Liver (tissue), 3 donors: ENCODE measurements around the gene NPIPB2.

Experiments
- GABPA ChIP-seq, 2 donors: IDR thresholded peaks in 1 of 2; conservative IDR thresholded peaks in 1 of 2; 2 replicates each; pipeline ENCODE4 v1.6.1; 2016; ENCODE audit warnings: antibody characterized with exemption in 2 of 2, mild to moderate bottlenecking in 1 of 2, moderate library complexity in 1 of 2
- JUND ChIP-seq, 2 donors: IDR thresholded peaks; 2 replicates each; pipeline ENCODE4 v1.6.1; 2016; ENCODE audit warnings: antibody characterized with exemption in 2 of 2
- TAF1 ChIP-seq: conservative IDR thresholded peaks from 2 replicates; pipeline ENCODE4 v1.6.1; 2016; ENCODE audit warnings: antibody characterized with exemption, mild to moderate bottlenecking
- TF ChIP-seq, protein P1 (sequence below): fragments of 150-350 bp; IDR thresholded peaks from 2 replicates; pipeline ENCODE4 v1.5.1; 2017; ENCODE audit warnings: improper control_type of control experiment, low read depth, low read length; ENCODE audit not compliant: missing input control
- TF ChIP-seq, protein P2 (sequence below): IDR thresholded peaks from 2 replicates; pipeline ENCODE4 v1.6.1; 2016; ENCODE audit warnings: antibody characterized with exemption
- donor health status: healthy.
- donor health status: healthy.

DNA sequence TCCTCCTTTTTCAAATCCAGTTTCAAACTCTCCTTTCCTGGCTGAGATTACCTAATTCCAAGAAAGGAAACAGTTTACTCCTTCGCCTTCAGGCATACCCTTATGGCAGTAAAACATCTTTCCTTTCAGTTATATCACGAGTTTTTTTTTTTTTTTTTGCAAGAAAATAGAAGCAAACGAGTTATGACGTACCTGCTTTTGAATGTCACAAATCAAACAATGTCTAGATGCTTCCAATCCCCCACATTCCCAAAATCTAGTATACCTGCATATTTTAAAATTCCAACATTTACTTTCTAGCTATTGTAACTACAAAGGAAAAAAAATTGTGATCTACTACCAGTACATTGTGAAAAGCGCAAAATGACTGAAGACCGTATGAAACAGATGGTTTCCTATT, 55.0 kb downstream of the NPIPB2 start:
- TF ChIP-seq, protein P1, sequence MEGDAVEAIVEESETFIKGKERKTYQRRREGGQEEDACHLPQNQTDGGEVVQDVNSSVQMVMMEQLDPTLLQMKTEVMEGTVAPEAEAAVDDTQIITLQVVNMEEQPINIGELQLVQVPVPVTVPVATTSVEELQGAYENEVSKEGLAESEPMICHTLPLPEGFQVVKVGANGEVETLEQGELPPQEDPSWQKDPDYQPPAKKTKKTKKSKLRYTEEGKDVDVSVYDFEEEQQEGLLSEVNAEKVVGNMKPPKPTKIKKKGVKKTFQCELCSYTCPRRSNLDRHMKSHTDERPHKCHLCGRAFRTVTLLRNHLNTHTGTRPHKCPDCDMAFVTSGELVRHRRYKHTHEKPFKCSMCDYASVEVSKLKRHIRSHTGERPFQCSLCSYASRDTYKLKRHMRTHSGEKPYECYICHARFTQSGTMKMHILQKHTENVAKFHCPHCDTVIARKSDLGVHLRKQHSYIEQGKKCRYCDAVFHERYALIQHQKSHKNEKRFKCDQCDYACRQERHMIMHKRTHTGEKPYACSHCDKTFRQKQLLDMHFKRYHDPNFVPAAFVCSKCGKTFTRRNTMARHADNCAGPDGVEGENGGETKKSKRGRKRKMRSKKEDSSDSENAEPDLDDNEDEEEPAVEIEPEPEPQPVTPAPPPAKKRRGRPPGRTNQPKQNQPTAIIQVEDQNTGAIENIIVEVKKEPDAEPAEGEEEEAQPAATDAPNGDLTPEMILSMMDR = no peak
- no peak for TF ChIP-seq GABPA (IDR thresholded peaks at IDR 0.05 in 1 of 2, conservative IDR thresholded peaks at IDR 0.05 in 1 of 2)
- no peak for TF ChIP-seq TAF1
- TF ChIP-seq, protein P2, sequence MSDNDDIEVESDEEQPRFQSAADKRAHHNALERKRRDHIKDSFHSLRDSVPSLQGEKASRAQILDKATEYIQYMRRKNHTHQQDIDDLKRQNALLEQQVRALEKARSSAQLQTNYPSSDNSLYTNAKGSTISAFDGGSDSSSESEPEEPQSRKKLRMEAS = no peak
- no peak for TF ChIP-seq JUND (IDR thresholded peaks at IDR 0.05)
